ENCODE results near the gene FCGBP.
"Not testable (repeated sequence)": the region's sequence is repeated elsewhere in the genome, so short reads cannot be mapped to it uniquely, and the experiment has no call there.

The FCGBP gene

GRCh38 chr19:39917561-39918182 is 16.8 kb downstream of the FCGBP start:
- no peak for DNase-seq

DNA sequence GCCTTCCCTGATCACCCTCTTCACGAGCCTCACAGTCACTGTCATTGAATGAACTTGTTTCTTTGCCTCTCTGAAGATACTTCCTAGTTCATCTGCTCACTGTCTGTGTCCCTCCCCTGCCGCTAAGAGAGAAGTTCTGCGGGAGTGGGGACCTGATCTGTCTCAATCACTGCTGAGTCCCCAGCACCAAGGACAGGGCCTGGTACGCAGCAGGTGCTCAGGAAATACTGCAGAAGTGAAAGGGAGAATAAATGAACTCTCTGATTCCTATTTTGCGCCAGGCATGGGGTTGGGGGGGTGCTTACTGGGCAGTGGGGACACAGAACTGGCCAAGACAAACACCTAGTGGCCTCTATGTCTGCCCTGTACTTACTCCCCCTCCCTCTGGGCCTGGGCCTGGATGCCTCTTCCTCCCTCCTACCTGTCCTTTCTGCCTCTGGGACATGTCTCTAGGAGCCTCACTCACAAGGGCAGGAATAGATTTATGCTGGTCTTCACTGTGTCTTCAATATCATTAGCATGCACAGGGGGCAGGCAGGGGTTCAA is 17.5 kb downstream of the FCGBP start:
- peak in 3 of 4 experiments; percentile 26 to 51 (median 50) for DNase-seq

GRCh38 chr19:39916236-39916635 is 18.2 kb downstream of the FCGBP start:
- no peak for DNase-seq

DNA sequence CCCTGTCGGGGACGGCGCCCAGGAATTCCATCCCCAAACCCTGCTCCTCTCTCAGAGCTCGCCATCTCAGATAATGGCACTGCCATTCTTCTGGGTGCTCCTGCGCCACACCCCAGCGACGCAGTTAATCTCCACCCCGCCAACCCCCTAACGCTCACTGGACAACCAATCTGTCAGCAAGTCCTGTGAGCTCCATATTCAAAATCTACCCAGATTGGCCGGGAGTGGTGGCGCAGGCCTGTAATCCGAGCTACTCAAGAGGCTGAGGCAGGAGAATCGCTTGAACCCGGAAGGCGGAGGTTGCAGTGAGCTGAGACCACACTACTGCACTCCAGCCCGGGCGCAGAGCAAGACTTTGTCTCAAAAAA is 18.6 kb downstream of the FCGBP start:
- no peak for DNase-seq

GRCh38 chr19:39915101-39915847 is 19.2 kb downstream of the FCGBP start:
- no peak for DNase-seq

DNA sequence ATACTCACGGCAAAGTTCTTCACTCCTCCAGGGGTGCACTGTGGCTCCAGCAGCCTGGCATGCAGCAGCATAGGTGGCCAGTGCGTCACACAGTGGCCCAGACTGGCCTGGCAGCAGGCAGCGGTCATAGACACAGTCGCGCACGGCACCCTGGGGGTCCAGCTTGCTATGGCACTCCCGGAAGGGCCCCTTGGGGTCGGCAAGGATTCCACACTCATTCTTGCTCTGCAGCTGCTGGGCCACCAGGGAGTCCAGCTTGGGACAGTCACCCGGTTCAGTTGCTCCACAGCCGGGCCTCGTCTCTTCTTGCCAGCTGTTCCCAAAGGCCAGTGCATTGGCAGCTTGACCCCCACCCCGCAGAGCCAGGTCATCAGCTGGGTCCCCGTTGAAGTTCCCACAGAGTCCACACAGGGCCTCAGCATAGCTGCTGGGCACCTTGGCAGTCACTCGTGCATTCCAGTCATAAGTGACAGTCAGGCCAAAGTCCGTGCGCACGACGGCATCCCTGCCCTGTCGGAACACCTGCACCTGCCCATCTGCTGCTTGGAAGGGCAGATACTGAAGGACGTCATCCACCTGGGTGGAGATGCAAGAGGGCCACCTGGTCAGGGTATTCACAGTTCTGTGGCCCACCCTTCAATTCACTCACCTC is 20.6 kb downstream of the FCGBP start:
- DNase-seq = no peak

DNA sequence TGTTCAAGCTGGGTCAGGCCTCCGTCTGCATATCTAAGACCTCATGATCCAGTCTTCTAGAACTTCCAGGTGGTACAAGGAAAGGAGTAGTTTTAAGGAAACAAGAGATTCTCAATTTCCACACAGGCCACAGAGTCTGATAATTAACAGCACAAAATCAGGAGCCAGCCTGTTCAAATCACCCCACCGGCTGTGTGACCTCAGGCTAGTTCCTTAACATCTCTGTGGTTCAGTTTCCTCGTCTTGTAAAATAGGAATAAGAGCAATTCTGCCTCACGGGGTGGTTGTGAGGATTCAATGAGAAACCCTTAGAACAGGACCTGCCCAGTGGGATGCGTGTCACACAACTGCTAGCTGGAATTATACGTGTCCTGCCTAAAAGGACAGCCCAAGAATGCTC is 25.6 kb downstream of the FCGBP start:
- no peak for DNase-seq

DNA sequence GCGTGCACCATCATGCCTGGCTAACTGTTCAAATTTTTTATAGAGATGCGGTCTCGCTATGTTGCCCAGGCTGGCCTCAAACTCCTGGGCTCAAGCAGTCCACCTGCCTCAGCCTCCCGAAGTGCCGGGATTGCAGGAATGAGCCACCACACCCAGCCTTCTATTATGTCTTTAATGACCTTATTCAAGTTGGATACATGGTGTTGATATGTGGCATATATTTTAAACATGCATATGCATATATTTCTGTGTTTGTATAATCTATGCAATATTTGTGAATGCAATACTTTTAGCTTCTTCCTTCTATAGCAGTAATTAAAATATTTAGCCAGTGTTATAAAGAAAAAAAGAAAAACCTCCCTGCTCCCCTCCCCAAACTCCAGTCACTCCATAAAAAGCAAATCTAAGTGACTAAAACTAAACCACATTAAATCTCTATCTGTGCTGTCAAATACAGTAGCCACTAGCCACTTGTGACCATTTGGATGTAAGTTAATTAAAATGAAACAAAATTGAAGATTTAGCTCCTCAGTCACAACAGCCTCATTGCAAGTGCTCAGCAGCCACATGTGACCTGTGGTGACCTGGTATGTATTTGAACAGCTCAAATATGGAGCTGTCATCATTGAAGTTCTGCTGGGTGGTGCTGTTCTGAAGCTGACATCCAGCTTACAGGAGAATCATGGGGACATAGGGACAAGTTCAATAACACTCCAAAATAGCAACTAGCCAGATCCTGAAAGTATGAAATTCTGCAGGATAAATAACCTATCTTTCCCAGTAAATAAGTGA is 27.4 kb downstream of the FCGBP start:
- DNase-seq = peak in 1 of 4 experiments; percentile 9

- no peak for DNase-seq
These were observed 28.2 kb downstream of the FCGBP start for GRCh38 chr19:39906283-39906682.

- DNase-seq = not testable (repeated sequence)
These were observed 30.8 kb downstream of the FCGBP start for GRCh38 chr19:39903486-39904091.

- not testable (repeated sequence) for DNase-seq
These were observed 32.1 kb downstream of the FCGBP start for GRCh38 chr19:39902326-39902725.

DNA sequence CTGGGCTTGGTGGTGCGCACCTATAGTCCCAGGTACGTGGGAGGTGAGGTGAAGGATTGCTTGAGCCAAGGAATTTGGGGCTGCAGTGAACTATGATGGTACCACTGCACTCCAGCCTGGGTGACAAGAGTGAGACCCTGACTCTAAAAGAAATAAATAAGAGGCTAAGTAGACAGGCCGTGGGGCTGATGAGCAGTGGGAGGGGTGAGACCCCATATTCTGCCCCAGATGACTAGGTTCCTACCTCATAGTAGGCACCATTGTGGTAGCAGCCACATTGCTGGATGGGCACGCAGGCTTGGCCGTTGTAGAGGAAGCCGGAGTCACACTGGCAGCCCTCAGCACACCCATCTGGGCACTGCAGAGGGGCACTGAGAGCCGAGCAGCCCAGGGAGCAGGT is 32.8 kb downstream of the FCGBP start:
- not testable (repeated sequence) for DNase-seq

GRCh38 chr19:39898858-39899257 is 35.6 kb downstream of the FCGBP start:
- not testable (repeated sequence) for DNase-seq

DNA sequence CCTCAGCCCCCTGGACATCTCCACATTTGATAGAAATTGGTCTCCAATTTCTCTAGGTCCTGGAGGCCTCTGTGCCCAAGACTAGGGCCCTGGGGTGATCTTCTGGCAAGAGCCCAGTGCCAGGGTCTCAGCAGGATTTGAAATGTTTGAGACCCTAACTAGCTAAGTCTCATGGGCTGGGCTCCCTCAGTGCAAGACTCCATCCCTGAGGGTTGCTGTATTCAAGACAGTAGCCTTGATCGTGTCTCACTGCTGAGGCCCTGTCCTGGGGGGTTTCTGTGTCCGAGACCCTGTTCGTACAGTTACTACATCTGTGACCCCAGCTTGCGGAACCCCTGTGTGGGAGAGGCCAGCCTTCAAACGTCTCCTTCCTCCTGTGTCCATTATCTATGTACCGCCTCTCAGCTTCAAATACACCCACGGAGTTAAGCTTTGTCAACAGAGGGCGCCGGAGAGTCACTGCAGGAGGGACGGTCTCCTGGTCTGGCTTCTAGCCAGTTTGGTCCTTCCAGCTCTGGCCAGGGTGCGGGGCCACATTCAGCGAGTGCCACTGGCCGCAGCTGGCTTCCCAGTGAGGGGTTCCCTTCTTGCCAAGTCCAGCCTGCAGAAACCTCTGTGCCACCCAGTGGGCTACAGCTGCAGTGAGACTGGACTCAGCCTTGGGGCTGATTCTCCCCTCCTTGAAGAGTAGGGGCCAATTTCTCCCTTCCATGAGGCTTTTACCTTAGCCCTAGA is 36.8 kb downstream of the FCGBP start:
- peak; percentile 66 to 77 (median 72) for DNase-seq

DNA sequence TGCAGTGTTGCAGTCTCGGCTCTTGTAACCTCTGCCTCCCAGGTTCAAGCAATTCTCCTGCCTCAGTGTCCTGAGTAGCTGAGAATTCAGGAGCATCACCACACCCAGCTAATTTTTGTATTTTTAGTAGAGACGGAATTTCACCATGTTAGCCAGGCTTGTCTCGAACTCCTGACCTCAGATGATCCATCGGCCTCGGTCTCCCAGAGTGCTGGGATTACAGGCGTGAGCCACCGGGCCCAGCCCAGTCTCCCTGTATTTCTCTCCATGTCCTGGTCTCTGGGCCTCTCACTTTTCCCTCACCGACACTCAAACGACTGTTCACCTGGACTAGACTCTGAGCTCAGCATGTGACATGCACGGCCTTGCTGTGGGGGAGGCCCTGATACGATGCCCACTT is 39.3 kb downstream of the FCGBP start:
- DNase-seq = not testable (repeated sequence)

DNA sequence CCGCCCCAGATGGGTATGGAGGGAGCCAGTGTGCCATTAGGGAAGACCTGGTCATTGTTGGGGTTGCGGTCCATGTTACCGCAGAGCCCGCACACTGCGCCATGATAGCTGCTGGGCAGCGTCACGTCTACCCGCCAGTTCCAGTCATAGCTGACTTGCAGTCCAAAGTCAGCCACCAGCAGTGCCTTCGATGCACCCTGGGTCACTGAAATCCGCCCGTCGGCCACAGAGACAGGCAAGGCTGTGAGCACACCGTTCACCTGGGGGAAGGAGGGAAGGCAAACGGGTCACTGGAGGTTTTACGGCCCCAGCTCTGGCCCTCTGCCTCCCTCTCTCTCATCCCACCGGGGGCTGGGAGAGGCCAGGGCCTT is 40.2 kb downstream of the FCGBP start:
- not testable (repeated sequence) for DNase-seq

GRCh38 chr19:39893366-39894235 is 40.8 kb downstream of the FCGBP start:
- peak in 1 of 4 experiments; percentile 1 for DNase-seq

GRCh38 chr19:39892506-39892902 is 41.9 kb downstream of the FCGBP start:
- DNase-seq = not testable (repeated sequence)

GRCh38 chr19:39891660-39892505 is 42.6 kb downstream of the FCGBP start:
- peak; percentile 9 to 45 (median 11) for DNase-seq

All from suppressor macrophage (primary cell).